ENCODE measurements around the gene OSER1. TPM values are rescaled to one million over a fixed set of nuclear protein-coding genes. Genes with fewer than 3 reads are reported as not detected.

Gene OSER1
- total and polyA plus RNA-seq, 2 donors (not counting 1 experiment from before 2014, with no cell fraction given), result 50.9 to 73.2 TPM

- Histone ChIP-seq H3K9me3 (ENCODE audit: control insufficient read depth, insufficient read depth, low read depth, low read length) (no peaks in the 10 kb centered on the region), H3K9ac (ENCODE audit: insufficient read depth, low read length) (no peak overlapping the region), H3K79me2 (ENCODE audit: control insufficient read depth, insufficient read depth, low read length) (peaks cover 61% of the 10 kb centered on the region), H3K27me3 (ENCODE audit: control insufficient read depth, insufficient read depth, low read length) (no peaks in the 10 kb centered on the region), H3K4me1 (ENCODE audit: control insufficient read depth, extremely low read depth, insufficient read depth, low read length) (peaks cover 16% of the 10 kb centered on the region), H4K20me1 (ENCODE audit: control insufficient read depth, extremely low read depth, insufficient read depth, low read length) (no peaks in the 10 kb centered on the region), H2AFZ (ENCODE audit: low read length) (no peak overlapping the region), H3K27ac (ENCODE audit: insufficient read depth, low read length) (peak overlapping the region; percentile 13), H3K4me2 (ENCODE audit: extremely low read depth, insufficient read depth, low read length) (peak overlapping the region; percentile 92), H3K36me3 (ENCODE audit: control insufficient read depth, insufficient read depth, low read length) (no peaks in the 10 kb centered on the region), H3K4me3 (replicated peaks in 1 of 4; ENCODE audit: control extremely low read depth in 1 of 4, insufficient read depth in 1 of 4, low read depth in 3 of 4, low read length in 4 of 4) (peak overlapping the region in 3 of 4 experiments; percentile 12 to 86 (median 28))
- TF ChIP-seq, protein P1, sequence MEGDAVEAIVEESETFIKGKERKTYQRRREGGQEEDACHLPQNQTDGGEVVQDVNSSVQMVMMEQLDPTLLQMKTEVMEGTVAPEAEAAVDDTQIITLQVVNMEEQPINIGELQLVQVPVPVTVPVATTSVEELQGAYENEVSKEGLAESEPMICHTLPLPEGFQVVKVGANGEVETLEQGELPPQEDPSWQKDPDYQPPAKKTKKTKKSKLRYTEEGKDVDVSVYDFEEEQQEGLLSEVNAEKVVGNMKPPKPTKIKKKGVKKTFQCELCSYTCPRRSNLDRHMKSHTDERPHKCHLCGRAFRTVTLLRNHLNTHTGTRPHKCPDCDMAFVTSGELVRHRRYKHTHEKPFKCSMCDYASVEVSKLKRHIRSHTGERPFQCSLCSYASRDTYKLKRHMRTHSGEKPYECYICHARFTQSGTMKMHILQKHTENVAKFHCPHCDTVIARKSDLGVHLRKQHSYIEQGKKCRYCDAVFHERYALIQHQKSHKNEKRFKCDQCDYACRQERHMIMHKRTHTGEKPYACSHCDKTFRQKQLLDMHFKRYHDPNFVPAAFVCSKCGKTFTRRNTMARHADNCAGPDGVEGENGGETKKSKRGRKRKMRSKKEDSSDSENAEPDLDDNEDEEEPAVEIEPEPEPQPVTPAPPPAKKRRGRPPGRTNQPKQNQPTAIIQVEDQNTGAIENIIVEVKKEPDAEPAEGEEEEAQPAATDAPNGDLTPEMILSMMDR (conservative IDR thresholded peaks at IDR 0.05 in 1 of 2, IDR thresholded peaks at IDR 0.05 in 1 of 2; ENCODE audit: low read depth in 1 of 2, low read length in 2 of 2), result no peak
- no peak for TF ChIP-seq EZH2 (IDR thresholded peaks at IDR 0.05; ENCODE audit: low read length, missing control alignments)
- peak in 1 of 2 donors; percentile 65 for DNase-seq (ENCODE audit: low read depth in 2 of 2)
Measured at GRCh38 chr20:44207126-44207723, 3.3 kb downstream of the OSER1 start.

- Histone ChIP-seq H2AFZ (ENCODE audit: low read length) (no peak overlapping the region), H3K9ac (ENCODE audit: insufficient read depth, low read length) (no peak overlapping the region), H3K36me3 (ENCODE audit: control insufficient read depth, insufficient read depth, low read length) (peaks cover under 1% of the 10 kb centered on the region), H3K4me1 (ENCODE audit: control insufficient read depth, extremely low read depth, insufficient read depth, low read length) (peaks cover 17% of the 10 kb centered on the region), H4K20me1 (ENCODE audit: control insufficient read depth, extremely low read depth, insufficient read depth, low read length) (no peaks in the 10 kb centered on the region), H3K27me3 (ENCODE audit: control insufficient read depth, insufficient read depth, low read length) (no peaks in the 10 kb centered on the region), H3K27ac (ENCODE audit: insufficient read depth, low read length) (no peak overlapping the region), H3K79me2 (ENCODE audit: control insufficient read depth, insufficient read depth, low read length) (peaks cover 71% of the 10 kb centered on the region), H3K4me2 (ENCODE audit: extremely low read depth, insufficient read depth, low read length) (no peak overlapping the region), H3K4me3 (replicated peaks in 1 of 4; ENCODE audit: control extremely low read depth in 1 of 4, insufficient read depth in 1 of 4, low read depth in 3 of 4, low read length in 4 of 4) (no peak overlapping the region), H3K9me3 (ENCODE audit: control insufficient read depth, insufficient read depth, low read depth, low read length) (no peaks in the 10 kb centered on the region)
- DNase-seq (ENCODE audit: low read depth in 2 of 2), result no peak
- TF ChIP-seq EZH2 (IDR thresholded peaks at IDR 0.05; ENCODE audit: low read length, missing control alignments), result no peak
- TF ChIP-seq, protein P1 (conservative IDR thresholded peaks at IDR 0.05 in 1 of 2, IDR thresholded peaks at IDR 0.05 in 1 of 2; ENCODE audit: low read depth in 1 of 2, low read length in 2 of 2), result no peak
Measured at GRCh38 chr20:44206132-44206531, 4.4 kb downstream of the OSER1 start.

- H3K9ac ChIP-seq (ENCODE audit: insufficient read depth, low read length), result no peak overlapping the region
- no peaks in the 10 kb centered on the region for H3K27me3 ChIP-seq (ENCODE audit: control insufficient read depth, insufficient read depth, low read length)
- H4K20me1 ChIP-seq (ENCODE audit: control insufficient read depth, extremely low read depth, insufficient read depth, low read length), result no peaks in the 10 kb centered on the region
- DNase-seq (ENCODE audit: low read depth in 2 of 2), result no peak
- no peak overlapping the region for H2AFZ ChIP-seq (ENCODE audit: low read length)
- no peak overlapping the region for H3K4me2 ChIP-seq (ENCODE audit: extremely low read depth, insufficient read depth, low read length)
- TF ChIP-seq, protein P1 (conservative IDR thresholded peaks at IDR 0.05 in 1 of 2, IDR thresholded peaks at IDR 0.05 in 1 of 2; ENCODE audit: low read depth in 1 of 2, low read length in 2 of 2), result no peak
- no peak for TF ChIP-seq EZH2 (IDR thresholded peaks at IDR 0.05; ENCODE audit: low read length, missing control alignments)
- peaks cover 4% of the 10 kb centered on the region for H3K36me3 ChIP-seq (ENCODE audit: control insufficient read depth, insufficient read depth, low read length)
- no peak overlapping the region for H3K4me3 ChIP-seq (replicated peaks in 1 of 4; ENCODE audit: control extremely low read depth in 1 of 4, insufficient read depth in 1 of 4, low read depth in 3 of 4, low read length in 4 of 4)
- H3K4me1 ChIP-seq (ENCODE audit: control insufficient read depth, extremely low read depth, insufficient read depth, low read length), result peaks cover 27% of the 10 kb centered on the region
- H3K27ac ChIP-seq (ENCODE audit: insufficient read depth, low read length), result peak overlapping the region; percentile 58
- H3K79me2 ChIP-seq (ENCODE audit: control insufficient read depth, insufficient read depth, low read length), result peaks cover 74% of the 10 kb centered on the region
- no peaks in the 10 kb centered on the region for H3K9me3 ChIP-seq (ENCODE audit: control insufficient read depth, insufficient read depth, low read depth, low read length)
Measured at GRCh38 chr20:44204832-44205215, 5.7 kb downstream of the OSER1 start.
